K562 (cell line): ENCODE results near the gene PSMC3IP. TPM values are rescaled to one million over a fixed set of nuclear protein-coding genes. Genes with fewer than 3 reads are reported as not detected.
A peak's percentile ranks its signal among the peaks of the same experiment; 100 is the strongest.

Source experiments
- BCLAF1 ChIP-seq, 2 experiments: fragments of 450-650 bp in 1 of 2; IDR thresholded peaks; 2 replicates each; pipeline ENCODE4 v1.6.1; 2011 to 2017; ENCODE audit warnings: low read depth in 2 of 2, antibody characterized with exemption in 1 of 2, borderline replicate concordance in 1 of 2, low read length in 1 of 2, mild to moderate bottlenecking in 1 of 2, mixed read lengths in 1 of 2; ENCODE audit not compliant: control insufficient read depth in 1 of 2
- CEBPG ChIP-seq, 3 experiments: fragments of 200-800 bp in 1 of 3; sonication (Bioruptor generic) in 1 of 3; sonication (generic) in 1 of 3; formaldehyde crosslinking in 1 of 3; IDR thresholded peaks in 2 of 3; conservative IDR thresholded peaks in 1 of 3; 2 replicates each; pipeline versions ENCODE4 v1.6.1 to v1.8.0; 2016 to 2022; ENCODE audit warnings: missing compliant biosample characterization in 2 of 3, missing genetic modification characterization in 2 of 3, mild to moderate bottlenecking in 1 of 3, missing genetic modification reagents in 1 of 3
- CREB5 ChIP-seq: fragments of 250-450 bp; sonication (Bioruptor Pico); IDR thresholded peaks from 2 replicates; pipeline ENCODE4 v1.5.0; 2020; ENCODE audit warnings: mild to moderate bottlenecking
- ERF ChIP-seq: fragments of 450-650 bp; formaldehyde crosslinking; IDR thresholded peaks from 2 replicates; pipeline ENCODE4 v1.4.0; 2020; ENCODE audit warnings: mild to moderate bottlenecking, mixed read lengths
- GTF3C2 ChIP-seq: IDR thresholded peaks from 3 replicates; pipeline ENCODE4 v1.6.1; 2011; ENCODE audit warnings: borderline replicate concordance, mild to moderate bottlenecking, moderate library complexity; ENCODE audit not compliant: insufficient read length; ENCODE audit errors: extremely low read depth
- HMG20B ChIP-seq: fragments of 250-450 bp; sonication (Bioruptor Pico); IDR thresholded peaks from 2 replicates; pipeline ENCODE4 v1.5.0; 2021; ENCODE audit warnings: mild to moderate bottlenecking
- ILF3 ChIP-seq: fragments of 450-650 bp; IDR thresholded peaks from 2 replicates; pipeline ENCODE4 v1.6.1; 2018; ENCODE audit warnings: antibody characterized with exemption, mild to moderate bottlenecking, moderate library complexity, borderline replicate concordance
- POLR2A ChIP-seq: fragments of 450-650 bp; conservative IDR thresholded peaks from 2 replicates; pipeline ENCODE4 v1.6.1; 2016
- PTBP1 ChIP-seq: fragments of 200-400 bp; formaldehyde crosslinking; IDR thresholded peaks from 2 replicates; pipeline ENCODE4 v1.6.1; 2017; ENCODE audit warnings: low read depth, low read length
- PTRF ChIP-seq: fragments of 450-650 bp; IDR thresholded peaks from 2 replicates; pipeline ENCODE4 v1.6.1; 2016; ENCODE audit warnings: mild to moderate bottlenecking, missing genetic modification characterization, missing compliant biosample characterization
- RNF219 ChIP-seq: fragments of 250-450 bp; sonication (Bioruptor Pico); IDR thresholded peaks from 2 replicates; pipeline ENCODE4 v1.5.0; 2022; ENCODE audit warnings: mild to moderate bottlenecking
- SIN3A ChIP-seq, 2 experiments: fragments of 150-350 bp in 1 of 2; IDR thresholded peaks; 2 replicates each; pipeline ENCODE4 v1.6.1; 2011 to 2016; ENCODE audit warnings: borderline replicate concordance in 2 of 2, low read depth in 2 of 2, low read length in 2 of 2, mild to moderate bottlenecking in 2 of 2, moderate library complexity in 2 of 2; ENCODE audit not compliant: control insufficient read depth in 1 of 2
- SIX5 ChIP-seq, 2 experiments: IDR thresholded peaks; 2 replicates each; pipeline ENCODE4 v1.6.1; 2011; ENCODE audit warnings: low read length in 2 of 2, borderline replicate concordance in 1 of 2, low read depth in 1 of 2, mild to moderate bottlenecking in 1 of 2, moderate library complexity in 1 of 2; ENCODE audit not compliant: insufficient read depth in 1 of 2
- TAF7 ChIP-seq: fragments of 450-650 bp; IDR thresholded peaks from 2 replicates; pipeline ENCODE4 v1.6.1; 2016; ENCODE audit warnings: missing genetic modification characterization, missing compliant biosample characterization
- ZBTB1 ChIP-seq: sonication (generic); formaldehyde crosslinking; IDR thresholded peaks from 2 replicates; pipeline ENCODE4 v1.8.1; 2023; ENCODE audit warnings: missing genetic modification reagents, low read depth, mild to moderate bottlenecking, borderline replicate concordance
- ZC3H11A ChIP-seq: IDR thresholded peaks from 2 replicates; pipeline ENCODE4 v1.6.1; 2012; ENCODE audit warnings: low read depth, low read length, improper control_type of control experiment
- ZNF165 ChIP-seq: fragments of 250-450 bp; sonication (Bioruptor Pico); IDR thresholded peaks from 2 replicates; pipeline ENCODE4 v1.4.0; 2020; ENCODE audit warnings: borderline replicate concordance
- polyA plus RNA-seq, 8 experiments: library from polyadenylated mRNA; depleted of rRNA in 4 of 8; stranded (reverse) in 5 of 8; unstranded in 3 of 8; fragments of >200 nt; fragmentation: Nextera tagmentation in 2 of 8; fragmentation: Illumina TruSeq in 1 of 8; extraction: Ambion mirVana in 2 of 8; extraction: Trizol in 1 of 8; gene quantifications; 2 replicates each; pipeline versions ENCODE4 v1.2.1 to v1.2.3, GENCODE V29; 2011 to 2014; ENCODE audit warnings: inconsistent platforms in 1 of 8, missing spikeins in 1 of 8
- total RNA-seq, 7 experiments: library from RNA; depleted of rRNA in 6 of 7; stranded (reverse); fragments of >200 nt in 6 of 7; fragmentation: Illumina TruSeq in 2 of 7; extraction: Trizol in 2 of 7; gene quantifications; 2 replicates each; pipeline versions ENCODE4 v1.2.1 to v1.2.3, GENCODE V29; 2011 to 2021; ENCODE audit warnings: low replicate concordance in 1 of 7

PSMC3IP gene
- total and polyA plus RNA-seq, 9 of the 15 experiments (the other 6 are each of a cell fraction or from before 2014, with no cell fraction given), result 13.8 to 65.6 (median 32.8) TPM

GRCh38 chr17:42536048-42536371 is 41.5 kb downstream of the PSMC3IP start, which contains the start of gene NAGLU (continued):
- TF ChIP-seq TAF7 (0 out of 2 replicates have a peak, but pooled peaks have one; percentile 15), BCLAF1 (IDR thresholded peaks at IDR 0.05; ENCODE audit: borderline replicate concordance in 1 of 2, control insufficient read depth in 1 of 2, low read depth in 2 of 2, low read length in 1 of 2) (no peak), CREB5 (CRISPR knock-in tag) (no peak), ERF (CRISPR knock-in tag) (no peak), ZNF165 (CRISPR knock-in tag) (no peak), CEBPG (CRISPR knock-in tag; IDR thresholded peaks at IDR 0.05) (no peak), CEBPG (tag; conservative IDR thresholded peaks at IDR 0.05 in 1 of 2, IDR thresholded peaks at IDR 0.05 in 1 of 2) (no peak), PTBP1 (no peak), ILF3 (no peak), SIN3A (IDR thresholded peaks at IDR 0.05; ENCODE audit: borderline replicate concordance in 2 of 2, control insufficient read depth in 1 of 2, low read depth in 2 of 2, low read length in 2 of 2) (0 out of 4 replicates have a peak, but pooled peaks of 1 of the 2 experiments have one; percentile 14), HMG20B (CRISPR knock-in tag) (no peak), POLR2A (peak; percentile 78), RNF219 (CRISPR knock-in tag) (no peak), SIX5 (IDR thresholded peaks at IDR 0.05; ENCODE audit: borderline replicate concordance in 1 of 2, insufficient read depth in 1 of 2, low read depth in 1 of 2, low read length in 2 of 2) (no peak), PTRF (tag) (no peak), ZBTB1 (CRISPR knock-in tag) (no peak), GTF3C2 (no peak), ZC3H11A (no peak)
